GM13977 (cell line): ENCODE results near the gene TRIM13.
A peak's percentile ranks its signal among the peaks of the same experiment; 100 is the strongest.

Experiments used
- DNase-seq: peaks from one replicate; pipeline ENCODE4 v3.0.0; 2012; ENCODE audit warnings: low spot score
- in situ Hi-C: fragments of 300-500 bp; cut with MboI; formaldehyde crosslinking; loops from one replicate; pipeline ENCODE4 v1.12.0; 2022; ENCODE audit warnings: low sequenced_read_pairs, low pct_unique_long_range_greater_than_20kb, mixed read lengths, inconsistent platforms; ENCODE audit not compliant: unreplicated experiment
- TF ChIP-seq, protein P1 (sequence below): IDR thresholded peaks from 2 replicates; pipeline ENCODE4 v1.5.1; 2012; ENCODE audit warnings: mild to moderate bottlenecking, control low read depth; ENCODE audit not compliant: insufficient read depth; ENCODE audit errors: extremely low read depth, missing control alignments

Gene TRIM13

DNA sequence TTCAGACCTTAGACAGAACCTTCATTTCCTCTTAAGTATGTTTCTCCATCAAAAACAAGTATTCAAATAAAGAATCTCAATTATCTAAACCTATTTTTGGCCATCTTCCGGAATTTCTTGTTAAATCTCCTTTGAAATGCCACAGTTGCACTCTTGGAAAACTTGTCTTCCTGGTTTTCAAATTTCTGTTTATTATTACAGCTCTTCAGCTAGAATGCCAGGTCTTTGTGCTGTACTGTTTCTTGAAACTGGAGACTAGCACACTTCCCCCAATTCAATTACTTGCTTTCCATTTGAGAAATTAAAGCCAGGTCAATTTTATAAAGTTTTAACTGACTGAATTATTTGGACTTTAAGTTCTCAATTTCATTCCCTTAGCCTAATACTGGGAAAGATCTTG is 28.6 kb downstream of the TRIM13 start:
- DNase-seq, result no peak
- in situ Hi-C loops, result no loop called here

DNA sequence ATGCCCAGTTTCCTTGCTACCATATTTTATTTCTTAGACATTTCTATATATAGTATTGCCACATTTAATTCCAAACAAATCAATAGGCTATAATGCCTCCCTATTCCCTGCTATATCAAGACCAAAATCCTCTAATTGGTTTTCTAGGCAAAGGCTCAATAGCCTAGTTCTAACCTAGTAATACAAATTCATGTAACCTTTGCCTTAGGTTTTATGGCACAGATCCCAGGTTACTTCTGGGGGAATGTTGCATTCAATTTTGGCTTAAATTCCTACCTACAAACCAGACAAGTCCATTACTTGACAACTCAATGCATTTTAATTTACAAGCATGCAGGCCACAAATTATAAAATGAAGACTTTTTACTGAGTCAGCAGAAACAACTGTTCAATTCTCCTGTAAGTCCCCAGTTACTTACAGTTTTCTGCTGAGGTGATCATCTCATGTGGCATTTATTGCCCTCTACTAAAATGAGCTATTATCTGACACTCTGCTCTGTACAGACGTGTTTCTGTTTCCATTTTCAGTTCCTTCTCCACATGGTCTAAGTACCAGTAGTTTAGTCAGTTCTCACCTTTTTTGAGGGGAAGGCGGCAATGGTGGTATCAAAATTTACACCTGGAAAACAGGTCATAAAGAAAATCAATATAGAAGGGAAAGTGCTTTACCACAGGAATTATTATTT is 30.1 kb downstream of the TRIM13 start:
- in situ Hi-C loops, result no loop called here
- DNase-seq, result peak; percentile 48
- TF ChIP-seq, protein P1, sequence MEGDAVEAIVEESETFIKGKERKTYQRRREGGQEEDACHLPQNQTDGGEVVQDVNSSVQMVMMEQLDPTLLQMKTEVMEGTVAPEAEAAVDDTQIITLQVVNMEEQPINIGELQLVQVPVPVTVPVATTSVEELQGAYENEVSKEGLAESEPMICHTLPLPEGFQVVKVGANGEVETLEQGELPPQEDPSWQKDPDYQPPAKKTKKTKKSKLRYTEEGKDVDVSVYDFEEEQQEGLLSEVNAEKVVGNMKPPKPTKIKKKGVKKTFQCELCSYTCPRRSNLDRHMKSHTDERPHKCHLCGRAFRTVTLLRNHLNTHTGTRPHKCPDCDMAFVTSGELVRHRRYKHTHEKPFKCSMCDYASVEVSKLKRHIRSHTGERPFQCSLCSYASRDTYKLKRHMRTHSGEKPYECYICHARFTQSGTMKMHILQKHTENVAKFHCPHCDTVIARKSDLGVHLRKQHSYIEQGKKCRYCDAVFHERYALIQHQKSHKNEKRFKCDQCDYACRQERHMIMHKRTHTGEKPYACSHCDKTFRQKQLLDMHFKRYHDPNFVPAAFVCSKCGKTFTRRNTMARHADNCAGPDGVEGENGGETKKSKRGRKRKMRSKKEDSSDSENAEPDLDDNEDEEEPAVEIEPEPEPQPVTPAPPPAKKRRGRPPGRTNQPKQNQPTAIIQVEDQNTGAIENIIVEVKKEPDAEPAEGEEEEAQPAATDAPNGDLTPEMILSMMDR, result no peak

More for the DNA sequence above, 28.6 kb downstream of the TRIM13 start:
- TF ChIP-seq, protein P1, result no peak

DNA sequence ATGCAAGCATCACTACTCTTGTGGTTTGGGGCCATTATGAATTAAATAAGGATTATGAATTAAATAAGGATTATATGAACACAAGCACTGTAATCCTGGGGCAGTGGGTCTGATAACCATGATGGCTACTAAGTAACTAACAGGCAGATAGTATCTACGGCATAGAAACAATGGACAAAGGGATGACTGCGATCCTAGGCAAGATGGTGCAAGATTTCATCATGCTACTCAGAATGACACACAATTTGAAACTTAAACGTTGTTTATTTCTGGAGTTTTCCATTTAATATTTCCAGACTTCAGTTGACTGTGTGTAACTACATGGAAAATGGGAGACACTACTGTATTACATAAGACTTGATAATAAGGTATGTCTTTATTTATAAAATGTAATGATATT is 33.5 kb downstream of the TRIM13 start:
- in situ Hi-C loops, result no loop called here
- TF ChIP-seq, protein P1, result no peak
- DNase-seq, result no peak

DNA sequence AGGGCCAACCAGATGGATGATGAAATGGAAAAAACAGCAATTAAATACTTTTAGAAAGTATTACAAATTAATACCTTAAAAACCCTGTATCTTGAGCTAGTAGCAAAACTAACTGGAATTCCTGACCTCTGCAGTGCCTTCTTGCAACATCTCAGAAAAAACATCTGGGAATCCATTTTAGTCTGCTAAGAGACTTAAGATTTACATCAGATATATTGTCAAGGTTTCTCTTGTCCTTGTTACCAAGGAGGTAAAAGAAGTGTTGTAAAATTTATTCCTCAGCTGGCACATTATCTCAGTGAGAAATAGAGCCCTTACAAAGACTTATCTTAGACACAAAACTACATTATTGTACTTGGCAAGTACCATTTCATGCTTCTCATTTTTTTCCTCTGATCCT is 36.9 kb downstream of the TRIM13 start:
- no peak for DNase-seq
- in situ Hi-C loops, result no loop called here
- TF ChIP-seq, protein P1, result no peak

DNA sequence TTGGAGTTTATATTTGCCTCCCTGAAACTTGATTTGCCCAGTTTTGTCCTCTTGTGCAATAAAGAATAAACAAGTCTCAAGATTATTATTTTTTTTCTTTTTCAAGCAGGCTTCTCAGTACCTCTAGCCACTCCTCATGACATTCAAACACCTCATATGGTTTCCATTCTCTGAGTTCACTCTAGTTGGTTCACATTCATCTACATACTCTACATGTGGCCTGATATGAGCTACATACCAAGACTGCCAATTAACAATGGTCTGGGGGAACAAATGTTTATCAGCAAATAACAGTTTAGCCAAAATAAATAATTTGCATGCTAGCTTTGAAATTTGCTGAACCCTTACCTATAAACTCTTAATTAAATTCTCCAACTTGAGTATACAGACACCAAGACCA is 40.9 kb downstream of the TRIM13 start:
- in situ Hi-C loops, result no loop called here
- TF ChIP-seq, protein P1, result no peak

DNA sequence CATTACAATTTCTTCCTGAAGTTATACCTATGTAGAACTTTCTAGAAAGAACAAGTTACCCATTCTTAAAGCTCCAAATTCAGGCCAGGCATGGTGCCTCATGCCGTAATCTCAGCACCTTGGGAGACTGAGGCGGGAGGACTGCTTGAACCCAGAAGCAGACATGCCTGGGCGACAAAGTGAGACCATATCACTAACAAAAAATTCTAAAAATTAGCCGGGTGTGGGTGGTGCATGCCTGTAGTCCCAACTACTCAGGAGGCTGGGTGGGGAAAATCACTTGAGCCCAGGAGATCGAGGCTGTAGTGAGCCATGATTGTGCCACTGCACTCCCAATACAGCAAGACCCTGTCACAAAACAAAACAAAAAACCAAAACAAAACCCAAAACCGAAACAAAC is 41.4 kb downstream of the TRIM13 start:
- TF ChIP-seq, protein P1, result no peak
- in situ Hi-C loops, result no loop called here
- DNase-seq, result no peak

More for the DNA sequence above, 40.9 kb downstream of the TRIM13 start:
- no peak for DNase-seq
